ENCODE measurements around the gene PCBP3.

Gene PCBP3

DNA sequence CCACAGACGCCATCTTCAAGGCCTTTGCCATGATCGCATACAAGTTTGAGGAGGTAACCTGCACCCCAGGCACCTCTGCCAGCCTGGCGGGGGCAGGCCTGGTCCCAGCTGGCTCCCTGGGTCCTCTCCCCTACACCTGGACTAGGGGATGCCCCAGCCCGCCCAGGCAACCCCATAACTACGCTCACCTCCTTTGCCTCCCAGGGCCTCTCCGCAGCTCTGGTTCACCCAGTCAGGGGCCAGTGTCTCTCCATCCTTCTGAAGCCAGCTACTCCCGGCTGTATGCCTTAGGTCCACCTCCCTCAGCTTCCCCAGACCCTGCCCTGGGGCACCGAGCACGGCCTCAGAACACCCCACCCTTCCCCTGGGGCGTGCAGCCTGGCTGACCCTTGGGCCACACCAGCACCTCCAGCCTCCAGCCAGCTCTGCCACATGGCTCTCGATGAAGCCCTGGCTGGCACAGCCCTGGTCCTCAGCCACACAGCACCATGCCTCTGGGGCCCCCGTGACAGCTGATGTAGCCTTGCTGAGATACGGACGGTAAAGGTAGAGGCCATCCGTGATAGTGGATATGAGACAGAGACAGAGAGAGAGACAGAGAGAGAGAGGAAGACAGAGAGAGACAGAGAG is 257.7 kb downstream of the PCBP3 start:
- DNase-seq (ENCODE audit: low read depth in 1 of 2, low spot score in 1 of 2): no peak

DNA sequence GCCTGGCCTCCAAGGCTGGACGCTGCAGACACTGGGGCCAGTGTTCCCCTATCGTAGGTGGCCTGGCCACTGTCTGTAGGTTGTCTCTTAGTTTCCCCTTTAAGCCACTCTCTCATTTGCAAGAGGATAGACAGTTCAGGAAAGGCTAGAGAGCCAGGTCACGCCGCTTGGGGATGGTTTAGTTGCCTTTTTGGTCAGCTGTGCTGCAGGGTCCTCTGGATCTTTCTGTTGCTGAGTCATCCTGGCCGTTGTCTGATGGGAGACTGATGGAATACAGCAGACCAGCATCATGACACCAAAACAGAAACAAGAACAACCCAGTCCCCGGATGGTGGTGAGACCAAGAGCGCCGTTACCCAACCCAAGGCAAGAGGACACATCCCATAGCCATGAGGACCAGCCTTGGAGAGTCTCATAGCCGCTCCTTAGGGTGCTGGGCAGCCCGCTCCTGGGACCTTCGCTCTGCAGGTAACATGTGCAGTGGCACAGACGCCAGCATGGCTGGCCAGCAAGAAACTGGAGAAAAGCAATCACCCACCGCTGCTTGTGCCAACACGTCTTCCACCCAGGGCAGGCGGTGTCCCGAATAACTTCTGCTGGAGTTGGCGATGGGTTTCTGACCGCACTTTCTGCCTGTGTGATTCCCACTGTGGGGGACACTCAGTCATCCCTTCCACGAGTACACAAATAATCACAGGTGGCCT is 258.9 kb downstream of the PCBP3 start:
- no peak for DNase-seq (ENCODE audit: low read depth in 1 of 2, low spot score in 1 of 2)

DNA sequence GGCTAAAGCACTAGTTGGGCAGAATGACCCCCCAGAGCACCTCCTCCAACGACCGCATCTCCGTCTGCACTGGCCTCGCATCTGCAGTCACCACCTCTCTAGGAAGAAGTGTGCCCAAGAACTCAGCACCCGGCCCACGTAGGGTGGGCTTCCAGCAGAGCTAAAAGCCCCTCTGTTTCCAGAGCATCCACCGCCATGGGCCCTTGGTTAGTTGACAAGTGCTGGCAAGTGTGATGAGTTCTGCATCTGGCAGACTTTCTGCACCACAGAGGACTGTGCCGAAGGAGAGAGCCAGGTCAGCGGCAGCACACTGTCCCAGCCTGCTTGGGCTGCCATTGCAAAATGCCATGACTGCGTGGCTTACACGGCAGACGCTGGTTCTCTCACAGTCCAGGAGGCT is 261.7 kb downstream of the PCBP3 start:
- DNase-seq (ENCODE audit: low read depth in 1 of 2, low spot score in 1 of 2): no peak

DNA sequence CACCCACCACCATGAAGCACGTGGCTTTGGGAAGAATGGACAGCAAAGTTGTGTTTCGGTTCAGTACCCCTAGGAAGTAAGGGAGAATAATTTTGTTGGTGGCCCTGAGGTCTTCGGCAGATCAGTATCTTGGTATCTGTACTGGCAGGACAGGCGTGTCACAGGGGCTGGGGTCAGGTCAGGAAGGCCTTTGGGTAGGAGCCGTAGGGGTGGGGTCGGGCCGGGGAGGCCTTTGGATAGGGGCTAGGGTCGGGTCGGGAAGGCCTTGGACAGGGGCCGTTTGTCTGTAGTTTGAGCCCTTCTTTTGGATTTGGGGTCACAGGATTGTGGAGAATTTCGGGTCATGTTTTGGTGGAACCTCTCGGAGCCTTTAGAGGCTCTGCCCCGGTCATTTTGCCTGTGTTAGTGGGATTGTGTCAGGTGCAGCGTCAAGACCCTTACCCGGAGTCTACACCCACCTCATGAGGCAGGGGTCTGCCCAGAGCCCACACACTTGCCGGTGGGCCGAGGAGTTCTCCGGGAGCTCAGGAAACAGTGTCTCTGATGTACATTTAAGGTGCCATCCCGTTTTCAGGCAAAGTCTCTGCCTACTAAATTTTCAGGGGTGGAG is 262.8 kb downstream of the PCBP3 start:
- no peak for DNase-seq (ENCODE audit: low read depth in 1 of 2, low spot score in 1 of 2)

DNA sequence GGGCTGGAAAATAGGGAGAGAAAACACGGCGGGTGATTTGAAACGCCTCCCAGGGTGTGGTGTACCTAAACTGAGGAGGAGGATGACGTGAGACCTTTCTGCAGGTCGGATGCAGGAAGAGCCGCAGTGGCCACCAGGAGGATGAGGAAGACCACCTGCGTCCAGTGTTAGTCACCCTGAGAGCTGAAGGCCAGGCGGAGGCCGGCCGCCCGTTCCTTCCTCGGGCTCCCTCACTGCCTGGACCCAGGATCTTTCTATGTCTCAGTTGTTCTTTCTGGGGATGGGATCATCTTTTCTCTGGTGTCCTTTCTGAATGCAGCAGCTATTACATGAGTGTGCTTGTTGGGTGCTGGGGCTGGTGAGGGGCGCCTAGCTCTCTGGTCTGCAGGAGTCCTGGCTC is 263.3 kb downstream of the PCBP3 start:
- no peak for DNase-seq (ENCODE audit: low read depth in 1 of 2, low spot score in 1 of 2)

DNA sequence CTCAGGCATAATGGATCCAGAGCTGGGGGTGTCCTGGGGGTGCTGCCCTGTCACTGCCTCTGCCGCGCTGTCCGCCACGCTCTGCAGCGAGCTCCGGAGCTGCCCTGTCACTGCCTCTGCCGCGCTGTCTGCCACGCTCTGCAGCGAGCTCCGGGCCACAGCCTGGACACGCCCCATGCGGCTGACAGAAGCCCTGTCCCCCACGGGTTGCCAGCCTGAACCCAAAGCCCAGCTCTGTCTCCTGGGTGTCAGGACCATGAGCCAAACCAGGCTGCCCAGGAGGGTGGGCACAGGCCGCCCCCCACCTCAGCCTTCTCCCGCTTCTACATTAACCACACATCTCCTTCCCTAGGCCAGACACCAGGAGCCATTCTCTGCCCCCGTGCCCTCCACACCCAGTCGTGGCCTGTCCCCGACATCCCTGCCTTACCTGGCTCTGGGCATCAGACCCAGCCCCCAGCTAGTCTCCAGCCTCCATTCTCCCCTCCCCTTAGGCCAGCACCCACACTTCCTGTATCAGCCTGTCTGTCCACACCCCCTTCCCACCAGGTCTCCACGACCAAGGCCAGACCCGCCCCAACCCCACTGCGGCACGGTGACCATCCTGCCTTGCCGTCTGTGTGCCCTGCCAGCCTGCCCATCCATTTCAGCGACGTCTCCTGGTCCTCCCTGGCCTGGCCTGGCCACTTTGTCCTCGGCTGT is 265.2 kb downstream of the PCBP3 start:
- DNase-seq (ENCODE audit: low read depth in 1 of 2, low spot score in 1 of 2): no peak

DNA sequence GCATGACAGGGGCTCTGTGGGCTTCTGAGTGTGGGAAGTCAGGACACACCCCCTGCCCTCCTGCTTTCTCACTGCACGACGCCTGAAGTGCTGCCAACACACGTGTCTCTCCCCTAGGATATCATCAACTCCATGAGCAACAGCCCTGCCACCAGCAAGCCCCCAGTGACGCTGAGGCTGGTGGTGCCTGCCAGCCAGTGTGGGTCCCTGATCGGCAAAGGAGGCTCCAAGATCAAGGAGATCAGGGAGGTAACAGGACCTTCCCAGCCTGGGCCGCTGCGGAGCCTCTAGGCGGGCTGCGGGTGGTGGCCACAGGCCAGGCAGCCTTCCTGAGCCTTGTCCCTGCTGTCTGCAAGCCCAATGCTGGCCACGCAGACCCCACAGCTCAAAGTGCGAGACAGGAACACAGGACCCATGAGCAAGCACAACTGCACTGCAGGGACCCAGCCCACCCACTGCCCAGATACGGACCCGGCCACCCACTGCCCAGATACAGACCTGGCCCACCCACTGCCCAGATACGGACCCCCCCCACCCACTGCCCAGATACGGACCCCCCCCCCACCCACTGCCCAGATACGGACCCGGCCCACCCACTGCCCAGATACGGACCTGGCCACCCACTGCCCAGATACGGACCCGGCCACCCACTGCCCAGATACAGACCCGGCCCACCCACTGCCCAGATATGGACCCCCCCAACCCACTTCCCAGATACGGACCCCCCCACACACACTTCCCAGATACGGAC is 265.9 kb downstream of the PCBP3 start:
- DNase-seq (ENCODE audit: low read depth in 1 of 2, low spot score in 1 of 2): no peak

DNA sequence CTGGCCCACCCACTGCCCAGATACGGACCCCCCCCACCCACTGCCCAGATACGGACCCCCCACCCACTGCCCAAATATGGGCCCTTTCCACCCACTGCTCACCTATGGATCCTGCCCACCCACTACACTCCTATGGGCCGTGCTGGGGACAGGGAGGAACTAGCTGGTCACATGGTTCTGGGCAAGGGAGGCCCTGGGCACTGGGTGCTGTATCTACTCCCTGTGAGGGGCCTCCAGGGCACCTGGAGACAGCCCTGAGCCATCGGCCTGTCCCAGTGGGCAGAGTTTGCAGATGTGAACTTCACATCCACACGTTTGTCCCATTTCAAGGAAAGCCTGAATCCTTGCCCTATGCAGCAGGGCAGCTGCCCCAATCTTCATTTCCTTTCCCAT is 266.6 kb downstream of the PCBP3 start:
- no peak for DNase-seq (ENCODE audit: low read depth in 1 of 2, low spot score in 1 of 2)

DNA sequence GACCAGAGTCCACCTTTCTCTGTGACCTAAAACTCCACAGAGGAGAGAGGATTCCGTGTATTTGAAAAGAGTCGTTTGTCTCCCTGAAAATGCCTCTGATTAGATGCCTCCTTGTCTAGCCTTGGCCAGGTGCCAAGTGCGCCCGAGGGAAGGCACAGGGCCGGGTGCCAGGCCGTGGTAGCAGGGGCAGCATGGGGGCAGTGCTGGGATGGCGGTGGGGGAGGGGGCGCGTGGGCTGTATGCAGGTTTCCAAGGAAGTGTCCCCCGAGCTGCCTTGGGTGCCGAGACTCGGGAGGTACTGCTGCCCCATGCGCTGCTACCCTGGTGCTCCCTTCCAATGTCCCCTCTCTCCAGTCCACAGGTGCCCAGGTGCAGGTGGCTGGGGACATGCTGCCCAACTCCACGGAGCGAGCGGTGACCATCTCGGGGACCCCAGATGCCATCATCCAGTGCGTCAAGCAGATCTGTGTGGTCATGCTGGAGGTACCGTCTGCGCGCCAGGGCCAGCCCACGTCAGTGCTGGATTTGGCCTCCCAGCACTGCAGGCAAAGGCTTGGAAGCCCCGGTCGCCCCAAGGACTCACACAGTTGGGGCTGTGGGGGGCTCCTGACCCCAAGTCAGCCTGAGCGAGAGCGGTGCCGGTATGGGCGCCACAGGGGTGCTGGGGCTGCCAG is 267.2 kb downstream of the PCBP3 start:
- no peak for DNase-seq (ENCODE audit: low read depth in 1 of 2, low spot score in 1 of 2)

DNA sequence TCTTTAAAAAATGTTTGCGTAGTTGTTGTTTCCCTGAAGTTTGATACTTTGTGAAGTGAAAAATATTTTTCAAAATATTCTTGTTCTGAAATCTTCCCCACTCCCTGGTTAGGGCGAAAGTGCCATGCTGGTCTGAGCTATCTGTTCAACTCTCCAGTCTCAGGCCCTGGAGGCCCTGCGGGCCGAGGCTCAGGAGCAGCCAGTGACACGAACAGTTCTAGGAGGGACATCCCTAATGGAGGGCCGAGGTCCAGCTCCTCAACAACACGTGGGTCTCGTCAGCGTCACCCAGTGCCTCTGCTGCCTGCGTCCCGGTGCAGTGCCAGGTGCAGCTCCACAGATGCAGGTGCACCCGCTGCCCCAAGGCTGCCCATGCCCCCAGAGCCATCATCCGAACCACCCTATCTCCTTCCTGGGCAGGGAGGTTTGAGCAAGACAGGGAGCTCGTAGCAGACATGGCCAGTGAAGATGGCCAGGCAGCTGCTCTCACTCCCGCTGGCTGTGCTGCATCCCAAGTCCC is 268.3 kb downstream of the PCBP3 start:
- DNase-seq (ENCODE audit: low read depth in 1 of 2, low spot score in 1 of 2): no peak

DNA sequence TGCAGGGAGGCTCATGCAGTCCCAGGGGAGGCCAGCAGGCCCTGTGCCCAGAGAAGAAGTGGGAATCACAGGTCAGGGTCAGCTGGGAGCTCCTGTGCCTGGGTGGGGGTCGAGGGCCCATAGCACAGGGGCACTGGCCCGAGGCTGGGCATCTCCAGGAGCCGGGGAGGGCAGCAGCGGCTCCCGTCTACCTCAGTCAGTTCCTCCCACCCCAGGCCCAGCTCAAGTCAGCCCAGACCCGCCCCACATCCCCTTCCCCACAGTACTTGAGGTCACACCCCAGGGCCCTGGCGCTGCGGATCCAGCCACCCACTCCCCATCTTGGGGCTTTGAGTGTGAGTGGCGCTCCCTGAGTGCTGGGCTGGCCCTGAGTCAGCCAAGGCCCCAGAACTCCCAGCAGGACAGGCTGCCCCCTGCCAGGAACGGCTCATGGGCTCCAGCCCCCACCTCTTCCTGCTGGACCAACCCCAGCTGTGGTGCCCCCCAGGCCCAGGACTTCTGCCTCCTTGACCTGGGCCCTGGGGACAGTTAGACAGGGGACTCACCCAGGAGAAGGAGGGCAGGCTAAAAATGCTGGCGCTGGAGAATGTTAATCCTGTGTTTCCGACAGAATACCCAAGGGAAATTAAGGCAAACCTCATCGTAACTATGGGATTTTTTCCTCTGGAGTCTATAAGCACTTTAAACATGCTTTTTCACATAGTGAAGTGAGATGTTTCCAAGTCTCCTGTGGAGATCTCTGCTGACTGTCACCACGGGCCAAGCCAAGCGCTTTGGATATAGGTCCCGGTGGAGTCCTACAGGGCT is 269.3 kb downstream of the PCBP3 start:
- no peak for DNase-seq (ENCODE audit: low read depth in 1 of 2, low spot score in 1 of 2)

DNA sequence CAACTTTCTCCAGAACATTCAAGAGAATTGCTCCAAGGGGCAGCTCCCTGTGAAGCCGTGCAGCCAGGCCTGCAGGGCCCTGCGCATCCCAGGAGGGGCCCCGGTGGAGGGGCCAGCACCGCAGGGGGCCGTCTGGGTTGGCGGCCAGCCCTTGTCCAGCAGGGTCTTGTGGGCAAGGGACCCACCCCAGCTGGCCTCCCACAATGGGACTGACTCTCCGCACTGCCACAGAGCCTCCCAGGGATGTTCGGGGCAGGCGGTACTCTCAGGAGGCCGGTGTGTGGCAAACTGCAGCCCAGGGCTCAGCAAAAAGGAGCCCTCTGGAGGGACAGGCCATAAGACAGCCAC is 269.9 kb downstream of the PCBP3 start:
- no peak for DNase-seq (ENCODE audit: low read depth in 1 of 2, low spot score in 1 of 2)

DNA sequence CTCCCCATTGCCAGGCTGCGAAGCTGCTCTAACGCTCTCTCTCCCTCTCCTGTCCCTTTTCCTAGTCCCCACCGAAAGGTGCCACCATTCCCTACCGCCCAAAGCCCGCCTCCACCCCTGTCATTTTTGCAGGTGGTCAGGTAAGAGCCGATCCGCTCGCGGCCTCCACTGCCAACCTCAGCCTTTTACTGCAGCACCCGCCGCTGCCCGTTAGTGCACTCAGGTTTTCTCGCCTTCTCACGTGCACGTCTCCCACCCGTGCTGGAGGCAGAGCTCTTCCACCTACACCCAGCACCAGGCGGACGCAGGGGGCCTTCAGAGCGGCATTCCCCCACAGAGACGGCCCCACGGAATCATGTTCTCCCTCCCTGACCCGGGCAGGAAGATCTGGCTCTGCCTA is 270.4 kb downstream of the PCBP3 start:
- DNase-seq (ENCODE audit: low read depth in 1 of 2, low spot score in 1 of 2): no peak

DNA sequence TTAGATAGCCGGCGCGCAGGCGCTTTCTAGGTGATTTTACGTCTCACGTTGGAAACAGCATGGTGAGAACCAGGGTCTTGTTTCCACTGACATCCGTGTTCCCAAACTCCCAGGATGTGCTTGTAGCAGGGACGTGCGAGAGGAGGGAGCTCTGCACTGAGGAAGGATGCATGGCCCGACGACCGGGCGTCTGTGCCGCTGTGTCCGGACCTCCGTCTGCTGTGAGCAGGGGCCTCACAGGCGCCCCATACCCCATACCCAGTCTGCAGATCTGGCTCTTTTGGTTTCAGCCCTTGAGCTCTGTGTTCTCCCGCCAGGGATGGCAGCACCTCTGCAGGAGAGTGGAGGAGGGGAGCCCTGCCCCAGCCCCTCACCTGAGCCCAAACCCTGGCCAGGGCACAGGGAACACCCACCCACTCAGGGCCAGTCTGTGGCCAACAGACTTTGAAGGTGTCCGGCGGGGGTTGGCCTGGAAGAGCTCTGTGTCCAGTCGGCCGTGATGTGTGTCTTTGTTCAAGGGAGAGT is 270.9 kb downstream of the PCBP3 start:
- DNase-seq (ENCODE audit: low read depth in 1 of 2, low spot score in 1 of 2): no peak

DNA sequence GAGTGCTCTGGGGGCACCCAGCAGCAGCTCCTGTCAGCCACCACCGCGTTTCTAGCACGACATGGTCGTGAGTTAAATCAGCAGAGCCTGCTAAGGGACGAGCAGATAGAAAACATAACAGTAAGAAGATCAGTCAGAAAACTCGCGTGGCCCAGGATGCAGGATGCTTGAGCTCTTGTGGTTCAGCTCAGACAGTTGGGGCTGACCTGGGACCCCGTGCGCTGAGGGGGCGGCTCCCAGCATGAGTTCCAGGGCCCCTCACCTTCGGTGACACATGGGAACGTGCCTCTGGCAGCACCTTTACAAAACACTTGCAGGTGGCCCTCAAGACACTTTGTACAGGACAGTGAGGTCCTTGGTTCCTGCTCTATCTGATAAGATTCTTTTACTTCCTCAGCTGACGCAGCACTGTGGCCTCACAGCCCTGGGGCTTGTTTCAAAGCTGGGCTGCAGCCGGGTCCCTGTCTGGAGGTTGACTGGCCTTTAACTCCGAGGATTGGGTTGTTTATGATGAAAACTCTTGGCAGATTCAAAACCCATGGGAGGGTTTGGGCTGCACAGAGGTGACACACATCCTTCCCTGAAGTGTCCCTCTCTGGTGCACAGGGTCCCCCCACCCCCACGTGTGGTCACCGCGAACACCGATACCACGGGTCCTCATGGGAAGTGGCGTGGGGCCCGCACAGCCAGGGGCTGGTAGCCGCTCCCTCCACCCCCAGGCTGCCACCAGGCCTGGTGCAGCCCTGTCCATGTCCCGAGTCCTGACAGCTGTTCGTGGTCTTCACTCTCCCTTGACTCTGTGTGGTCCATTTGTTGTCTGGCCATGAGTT is 272.7 kb downstream of the PCBP3 start:
- no peak for DNase-seq (ENCODE audit: low read depth in 1 of 2, low spot score in 1 of 2)

DNA sequence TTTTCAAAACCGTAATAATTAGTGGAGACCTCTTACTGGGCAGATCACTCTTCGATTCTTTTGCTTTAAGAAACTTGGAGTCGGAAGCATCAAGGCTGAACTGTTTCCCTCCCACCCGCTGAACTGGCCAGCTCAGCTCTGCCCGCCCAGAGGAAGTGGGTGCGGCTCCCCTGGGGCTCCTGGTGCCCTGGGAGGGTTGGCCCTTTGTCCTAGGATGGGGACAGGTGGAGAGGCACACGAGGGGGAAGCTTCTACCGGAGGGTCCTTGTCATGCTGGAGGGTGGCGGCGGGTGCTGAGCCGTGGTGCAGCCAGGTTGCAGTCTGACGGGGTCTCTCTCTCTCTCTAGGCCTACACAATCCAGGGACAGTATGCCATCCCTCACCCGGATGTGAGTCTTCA is 273.7 kb downstream of the PCBP3 start:
- DNase-seq (ENCODE audit: low read depth in 1 of 2, low spot score in 1 of 2): no peak

DNA sequence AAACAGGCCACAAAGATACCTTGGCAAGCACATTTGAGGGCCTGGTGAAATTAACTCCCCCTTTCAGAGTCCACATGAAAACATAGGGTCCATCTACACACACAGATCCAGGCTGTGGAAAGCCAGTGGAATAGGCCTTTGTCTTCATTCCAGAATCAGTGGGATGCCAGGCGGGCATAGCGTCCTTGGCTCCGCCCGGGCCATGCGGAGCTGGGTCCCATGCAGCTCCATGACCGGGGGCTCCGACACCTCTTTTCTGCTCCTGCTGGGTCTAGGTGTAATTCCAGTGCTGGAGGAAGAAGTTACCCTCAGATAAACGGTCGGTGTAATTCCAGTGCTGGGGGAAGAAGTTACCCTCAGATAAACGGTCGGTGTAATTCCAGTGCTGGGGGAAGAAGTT is 274.5 kb downstream of the PCBP3 start:
- no peak for DNase-seq (ENCODE audit: low read depth in 1 of 2, low spot score in 1 of 2)

DNA sequence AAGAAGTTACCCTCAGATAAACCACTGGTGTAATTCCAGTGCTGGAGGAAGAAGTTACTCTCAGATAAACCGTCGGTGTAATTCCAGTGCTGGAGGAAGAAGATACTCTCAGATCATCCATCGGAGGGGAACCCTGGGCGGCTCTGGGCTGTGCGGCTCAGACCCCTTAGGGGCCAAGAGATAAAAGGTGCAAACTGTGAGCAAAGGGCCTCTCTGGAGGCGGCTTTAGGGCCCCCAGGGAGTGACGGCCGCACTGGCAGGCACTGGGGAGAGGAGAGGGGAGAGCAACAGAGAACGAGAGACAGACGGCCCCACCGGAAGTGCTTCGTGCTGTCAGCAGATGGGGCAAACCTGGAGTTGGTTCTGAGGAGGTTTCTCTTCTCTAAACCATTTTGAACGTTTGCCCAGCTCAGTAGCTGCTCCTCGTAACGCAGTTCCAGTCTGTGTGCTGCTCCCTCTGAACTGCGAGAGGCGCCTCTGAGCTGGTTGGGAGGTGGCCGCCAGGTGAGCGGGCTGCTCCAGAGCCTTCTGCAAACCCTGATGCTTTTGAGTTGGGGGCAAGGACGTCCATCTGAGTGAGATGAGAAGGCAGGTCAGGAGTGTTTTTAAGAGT is 275.4 kb downstream of the PCBP3 start:
- DNase-seq (ENCODE audit: low read depth in 1 of 2, low spot score in 1 of 2): no peak
